ENCODE results near the gene NT5C2.
A peak's percentile ranks its signal among the peaks of the same experiment; 100 is the strongest.
"Not testable (repeated sequence)": the region's sequence is repeated elsewhere in the genome, so short reads cannot be mapped to it uniquely, and the experiment has no call there.

The NT5C2 gene

DNA sequence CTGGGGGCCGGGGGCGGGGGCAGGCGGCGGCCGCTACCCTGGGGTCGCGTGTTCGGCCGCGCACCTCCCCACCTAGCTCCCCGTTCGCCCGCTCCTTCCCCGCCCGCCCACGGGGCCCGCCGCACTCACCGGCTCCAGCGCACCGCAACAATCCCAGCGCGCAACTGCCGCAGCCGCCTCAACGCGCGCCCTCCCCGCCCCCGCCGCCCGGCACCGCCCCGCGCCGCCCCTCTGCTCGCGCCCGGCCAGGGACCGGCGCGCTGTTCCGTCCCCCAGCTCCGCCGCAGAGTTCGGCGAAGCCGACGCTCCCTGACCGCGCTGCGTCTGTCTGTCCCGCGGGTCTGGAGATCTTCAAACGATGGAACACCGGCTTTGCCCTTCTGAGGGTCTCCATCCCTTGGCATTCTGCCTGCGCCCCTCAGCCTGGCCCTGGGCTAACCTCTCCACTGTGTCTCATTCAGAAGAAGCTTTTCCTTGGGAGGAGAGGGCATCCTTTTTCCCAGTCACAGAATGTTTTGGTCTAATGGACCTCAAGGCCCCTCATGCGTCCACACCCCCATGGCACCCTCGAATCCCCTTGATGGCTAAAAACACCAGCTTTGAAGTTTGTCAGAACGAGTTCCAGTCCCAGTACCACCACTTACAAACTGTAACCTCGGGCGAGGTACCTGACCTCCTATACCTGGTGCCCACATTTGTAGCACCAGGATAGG lies at the start of gene NT5C2:
Gene NT5C2, minus strand, starts transcription at position 166 of the 713 bp plus-strand sequence. CDS start 18,314 bp downstream, outside the sequence.
- peak; percentile 82 for DNase-seq

DNA sequence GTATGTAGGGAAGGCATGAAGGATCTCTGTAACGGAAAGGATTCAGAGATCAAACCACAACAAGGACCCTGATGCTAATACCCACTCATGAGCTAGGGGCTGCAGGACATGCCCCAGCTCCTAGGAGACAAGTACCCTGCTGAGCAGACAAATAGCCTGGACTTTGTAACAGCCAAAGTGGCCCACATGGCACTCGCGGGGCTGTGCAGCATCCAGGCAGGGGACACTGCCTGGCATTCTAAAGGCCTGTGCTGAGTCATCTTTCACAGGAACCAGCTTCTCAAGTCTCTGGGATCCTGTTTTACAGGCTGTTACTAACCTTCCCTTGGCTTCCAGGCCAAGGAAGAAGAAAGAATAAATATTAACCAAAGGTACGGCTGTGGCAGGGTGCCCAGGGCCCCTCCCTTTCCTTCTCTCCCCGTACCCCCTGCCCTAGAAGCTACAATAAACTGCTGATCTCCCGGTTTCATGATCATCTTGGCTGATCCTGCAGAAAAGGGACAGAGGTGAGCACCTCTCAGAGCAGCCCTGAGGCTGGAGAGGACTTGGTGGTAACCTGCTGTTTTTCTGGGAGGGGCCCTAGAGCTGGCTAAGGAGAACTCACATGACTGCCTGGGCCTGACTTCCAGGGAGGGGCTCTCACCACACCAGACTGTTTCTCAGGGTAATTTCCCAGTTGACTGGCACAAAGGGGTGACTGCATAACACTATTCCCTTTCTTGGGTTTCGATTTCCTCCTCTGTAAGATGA lies 48.4 kb upstream of the NT5C2 start:
- DNase-seq, result peak; percentile 10

DNA sequence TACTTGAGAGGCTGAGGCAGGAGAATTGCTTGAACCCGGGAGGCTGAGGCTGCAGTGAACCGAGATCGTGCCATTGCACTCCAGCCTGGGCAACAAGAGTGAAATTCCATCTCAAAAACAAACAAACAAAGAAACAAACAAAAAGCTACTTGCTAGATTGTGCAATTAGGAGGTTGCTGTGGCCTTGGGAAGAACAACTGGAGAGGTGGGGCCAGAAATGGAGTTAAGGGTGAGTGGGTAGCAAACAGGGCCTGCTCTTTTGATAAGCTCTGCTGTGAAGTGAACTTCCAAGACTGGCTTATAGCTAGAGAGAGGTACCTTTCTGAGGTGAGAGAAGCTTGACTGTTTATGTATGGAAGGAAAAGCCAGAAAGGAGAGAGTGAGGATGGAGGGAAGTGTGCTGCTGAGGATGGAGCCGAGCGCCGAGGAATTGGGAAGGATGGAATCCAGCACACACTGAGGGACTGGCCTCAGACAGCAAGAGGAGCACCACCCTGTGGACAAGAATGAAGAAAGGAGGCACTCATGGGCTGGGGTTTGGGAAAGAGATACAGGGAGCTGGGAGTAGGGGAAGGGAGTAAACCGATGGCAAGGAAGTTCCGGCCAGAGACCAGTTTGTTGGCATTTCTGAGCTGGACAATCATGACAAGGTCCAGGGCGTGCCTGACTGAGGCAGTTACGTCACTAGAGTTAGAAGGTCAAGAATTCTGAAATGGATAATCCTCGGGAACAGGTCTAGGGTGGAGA lies 45.6 kb upstream of the NT5C2 start:
- no peak for DNase-seq

DNA sequence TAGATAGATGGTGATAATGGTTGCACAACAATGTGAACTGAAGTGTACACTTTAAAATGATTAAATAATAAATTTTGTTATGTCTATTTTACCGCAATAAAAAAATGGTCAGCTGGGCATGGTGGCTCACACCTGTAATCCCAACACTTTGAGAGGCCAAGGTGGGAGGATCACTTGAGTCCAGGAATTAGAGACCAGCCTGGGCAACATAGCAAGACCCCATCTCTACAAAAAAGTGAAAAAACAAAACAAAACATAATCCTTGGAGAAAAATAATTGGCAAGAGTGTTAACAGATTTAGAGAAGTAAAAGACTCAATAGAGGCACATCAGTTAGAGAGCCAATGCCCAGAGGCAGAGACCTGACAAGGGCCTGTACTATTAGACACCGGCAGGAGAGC lies 42.7 kb upstream of the NT5C2 start:
- DNase-seq, result no peak

DNA sequence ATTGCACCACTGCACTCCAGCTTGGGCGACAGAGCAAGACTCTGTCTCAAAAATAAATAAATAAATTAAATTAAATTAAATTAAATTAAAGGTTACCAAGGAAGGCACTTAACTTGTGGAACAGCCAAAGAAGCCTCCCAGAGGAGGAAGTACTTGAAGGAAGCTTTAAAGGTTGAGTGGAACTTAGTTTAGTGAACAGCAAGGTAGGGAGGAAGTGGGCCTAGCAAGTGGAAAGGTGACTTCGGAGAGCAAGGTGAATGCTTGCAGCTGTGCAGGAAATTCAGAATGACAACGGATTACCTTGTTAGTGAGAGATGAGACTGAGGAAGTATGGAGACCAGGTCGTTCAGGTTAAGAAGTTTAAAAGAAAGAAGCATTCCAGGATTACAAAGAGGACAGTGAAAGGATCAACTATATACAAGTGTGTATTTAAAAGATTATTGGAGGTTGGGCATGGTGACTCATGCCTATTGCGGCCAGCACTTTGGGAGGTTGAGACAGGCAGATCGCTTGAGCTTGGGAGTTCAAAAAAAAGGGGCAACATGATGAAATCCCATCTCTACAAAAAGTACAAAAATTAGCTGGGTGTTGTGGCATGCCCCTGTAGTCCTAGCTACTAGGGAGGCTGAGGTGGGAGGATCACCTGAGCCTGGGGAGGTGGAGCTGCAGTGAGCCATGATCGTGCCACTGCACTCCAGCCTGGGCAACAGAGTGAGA lies 39.9 kb upstream of the NT5C2 start:
- no peak for DNase-seq

DNA sequence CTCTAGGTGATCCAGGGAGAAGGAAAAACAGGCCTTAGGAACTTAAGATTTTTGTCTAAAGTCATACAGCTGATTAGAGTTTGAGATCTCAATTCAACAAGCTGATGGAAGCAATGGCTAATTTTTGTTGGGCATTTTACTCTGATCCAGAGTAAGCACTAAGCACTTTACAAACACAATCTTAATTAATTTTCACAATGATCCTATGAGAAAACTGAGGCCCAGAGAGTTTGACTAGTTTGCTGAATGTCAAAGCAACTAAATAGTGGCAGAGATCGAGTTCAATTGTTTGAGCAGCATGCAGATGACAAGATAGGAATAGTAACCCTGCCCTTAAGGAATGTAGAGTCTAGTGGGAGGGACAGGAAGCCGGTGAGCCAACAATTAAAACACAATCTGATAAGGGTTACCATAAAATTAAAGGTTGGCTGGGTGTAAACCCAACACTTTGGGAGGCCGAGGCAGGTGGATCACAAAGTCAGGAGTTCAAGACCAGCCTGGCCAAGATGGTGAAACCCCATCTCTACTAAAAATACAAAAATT lies 39.1 kb upstream of the NT5C2 start:
- no peak for DNase-seq

DNA sequence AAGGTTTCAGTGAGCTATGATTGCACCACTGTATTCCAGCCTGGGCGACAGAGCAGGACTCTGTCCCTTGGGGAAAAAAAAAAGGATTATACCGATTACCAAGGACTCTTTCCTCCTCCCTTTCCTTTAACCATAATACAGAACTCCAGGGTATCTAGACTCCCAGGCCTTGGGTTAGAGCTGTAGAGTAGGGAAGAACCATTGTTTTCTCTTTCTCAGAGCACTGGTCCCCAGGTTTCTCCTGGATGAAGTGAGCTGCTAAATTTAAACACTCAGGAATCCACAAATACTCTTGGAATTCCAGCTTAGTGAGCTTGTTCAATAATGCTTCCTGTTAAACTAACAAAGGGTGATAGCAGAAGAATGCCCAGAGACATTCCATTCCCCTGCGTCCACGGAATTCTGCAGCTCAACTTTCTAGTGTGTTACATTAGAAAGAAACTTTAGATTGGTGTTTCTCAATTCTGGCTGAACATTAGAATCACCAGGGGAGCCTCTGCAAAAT lies 38.0 kb upstream of the NT5C2 start:
- DNase-seq, result no peak

DNA sequence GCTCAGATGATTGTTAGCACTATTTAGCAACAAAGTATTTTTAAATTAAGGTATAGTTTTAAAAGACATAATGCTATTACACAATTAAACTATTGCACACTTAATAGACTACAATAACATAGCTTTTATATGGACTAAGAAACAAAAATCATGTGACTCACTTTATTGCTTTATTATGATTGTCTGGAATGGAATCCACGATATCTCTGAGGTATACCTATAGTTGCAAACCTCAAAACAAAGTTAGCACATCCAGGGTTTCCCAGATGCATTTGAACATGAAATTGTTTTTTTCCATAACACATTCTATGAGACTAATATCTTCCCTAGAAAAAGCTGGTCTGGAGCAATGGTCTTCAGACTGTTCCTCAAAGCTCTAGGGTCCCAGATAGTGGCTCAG lies 34.3 kb upstream of the NT5C2 start:
- DNase-seq, result no peak

DNA sequence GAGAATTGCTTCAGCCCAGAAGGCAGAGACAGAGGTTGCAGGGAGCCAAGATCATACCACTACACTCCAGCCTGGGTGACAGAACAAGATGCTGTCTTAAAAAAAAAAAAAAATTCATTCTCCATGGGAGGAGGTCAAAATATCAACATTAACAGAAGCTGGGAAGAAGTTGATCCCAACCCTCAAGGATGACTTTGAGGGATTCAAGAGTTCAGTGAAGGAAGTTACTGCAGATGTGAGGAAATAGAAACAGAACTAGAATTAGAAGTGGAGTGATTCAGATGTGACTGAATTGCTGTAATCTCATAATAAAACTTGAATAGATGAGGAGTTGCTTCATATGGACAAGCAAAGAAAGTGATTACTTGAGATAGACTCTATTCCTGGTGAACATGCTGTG lies 32.9 kb upstream of the NT5C2 start:
- DNase-seq, result no peak

DNA sequence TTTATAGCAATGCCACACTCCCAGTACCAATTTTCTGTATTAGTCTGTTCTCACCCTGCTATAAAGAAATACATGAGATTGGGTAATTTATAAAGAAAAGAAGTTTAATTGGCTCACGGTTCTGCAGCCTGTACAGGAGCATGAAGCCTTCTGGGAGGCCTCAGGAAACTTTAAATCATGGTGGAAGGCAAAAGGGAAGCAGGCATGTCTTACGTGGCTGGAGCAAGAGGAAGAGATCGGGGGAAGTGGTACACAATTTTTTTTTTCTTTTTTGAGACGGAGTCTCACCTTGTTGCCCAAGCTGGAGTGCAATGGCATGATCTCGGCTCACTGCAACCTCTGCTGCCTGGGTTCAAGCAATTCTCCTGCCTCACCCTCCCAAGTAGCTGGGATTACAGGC lies 31.6 kb upstream of the NT5C2 start:
- not testable (repeated sequence) for DNase-seq

DNA sequence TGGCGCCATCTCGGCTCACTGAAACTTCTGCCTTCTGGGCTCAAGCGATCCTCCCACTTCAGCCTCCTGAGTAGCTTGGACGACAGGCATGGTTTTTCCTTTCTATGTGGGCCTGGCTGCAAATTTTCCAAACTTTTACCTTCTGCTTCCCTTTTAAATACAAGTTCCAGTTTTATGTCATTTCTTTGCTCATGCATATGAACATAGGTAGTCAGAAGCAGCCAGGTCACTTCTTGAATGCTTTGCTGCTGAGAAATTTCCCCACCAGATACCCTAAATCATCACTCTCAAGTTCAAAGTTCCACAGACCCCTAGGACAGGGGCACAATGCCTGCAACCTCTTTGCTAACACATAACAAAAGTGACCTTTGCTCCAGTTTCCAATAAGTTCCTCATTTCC lies 31.1 kb upstream of the NT5C2 start:
- DNase-seq, result no peak

DNA sequence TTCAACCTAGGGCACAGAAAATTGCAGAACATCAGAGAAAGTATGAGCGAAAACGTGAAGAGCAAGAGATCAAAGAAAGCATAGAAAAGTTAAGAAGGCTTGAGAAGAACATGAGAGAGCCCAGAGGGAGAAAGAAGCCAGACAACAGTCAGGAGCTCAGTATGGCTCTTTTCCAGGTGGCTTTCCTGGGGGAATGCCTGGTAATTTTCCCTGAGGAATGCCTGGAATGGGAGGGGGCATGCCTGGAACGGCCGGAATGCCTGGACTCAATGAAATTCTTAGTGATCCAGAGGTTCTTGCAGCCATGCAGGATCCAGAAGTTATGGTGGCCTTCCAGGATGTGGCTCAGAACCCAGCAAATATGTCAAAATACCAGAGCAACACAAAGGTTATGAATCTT lies 23.3 kb upstream of the NT5C2 start:
- not testable (repeated sequence) for DNase-seq

DNA sequence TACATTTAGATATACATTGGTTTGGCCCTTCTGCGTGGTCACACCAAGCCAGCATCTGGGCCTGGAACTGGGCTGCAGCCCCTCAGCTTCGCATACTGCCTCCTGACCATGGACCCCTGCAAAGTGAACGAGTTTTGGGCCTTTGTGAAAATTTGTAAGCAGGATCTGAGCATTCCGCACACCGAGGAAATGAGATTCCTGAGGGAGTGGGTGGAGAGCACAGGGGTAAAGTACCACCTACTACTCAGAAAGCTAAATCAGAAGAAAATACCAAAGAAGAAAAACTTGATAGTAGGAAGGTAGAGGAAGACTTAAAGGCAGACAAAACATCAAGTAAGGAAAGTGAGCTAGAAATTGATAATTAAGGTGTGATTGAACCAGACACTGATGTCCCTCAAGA lies 22.5 kb upstream of the NT5C2 start:
- DNase-seq, result no peak

DNA sequence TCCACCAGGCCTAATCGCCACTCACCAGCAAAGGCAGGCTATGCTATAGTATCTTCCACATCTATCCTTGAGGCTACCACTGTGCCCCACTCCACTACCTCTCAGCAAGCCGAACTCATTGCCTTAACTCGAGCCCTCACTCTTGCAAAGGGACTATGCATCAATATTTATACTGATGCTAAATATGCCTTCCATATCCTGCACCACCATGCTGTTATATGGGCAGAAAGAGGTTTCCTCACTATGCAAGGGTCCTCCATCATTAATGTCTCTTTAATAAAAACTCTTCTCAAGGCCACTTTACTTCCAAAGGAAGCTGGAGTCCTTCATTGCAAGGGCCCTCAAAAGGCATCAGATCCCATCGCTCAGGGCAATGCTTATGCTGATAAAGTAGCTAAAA lies 17.2 kb upstream of the NT5C2 start:
- DNase-seq, result not testable (repeated sequence)

DNA sequence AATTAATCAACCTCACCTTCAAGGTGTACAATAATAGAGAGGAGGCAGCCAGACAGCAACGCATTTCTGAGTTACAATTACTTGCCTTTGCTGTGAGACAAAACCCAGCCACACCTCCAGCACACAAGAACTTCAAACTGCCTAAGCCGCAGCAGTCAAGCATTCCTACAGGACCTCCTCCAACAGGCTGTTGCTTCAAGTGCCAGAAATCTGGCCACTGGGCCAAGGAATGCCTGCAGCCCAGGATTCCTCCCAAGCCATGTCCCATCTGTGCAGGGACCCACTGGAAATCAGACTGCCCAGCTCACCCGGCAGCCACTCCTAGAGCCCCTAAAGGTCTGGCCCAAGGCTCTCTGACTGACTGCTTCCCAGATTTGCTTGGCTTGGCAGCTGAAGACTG lies 14.6 kb upstream of the NT5C2 start:
- DNase-seq, result not testable (repeated sequence)

DNA sequence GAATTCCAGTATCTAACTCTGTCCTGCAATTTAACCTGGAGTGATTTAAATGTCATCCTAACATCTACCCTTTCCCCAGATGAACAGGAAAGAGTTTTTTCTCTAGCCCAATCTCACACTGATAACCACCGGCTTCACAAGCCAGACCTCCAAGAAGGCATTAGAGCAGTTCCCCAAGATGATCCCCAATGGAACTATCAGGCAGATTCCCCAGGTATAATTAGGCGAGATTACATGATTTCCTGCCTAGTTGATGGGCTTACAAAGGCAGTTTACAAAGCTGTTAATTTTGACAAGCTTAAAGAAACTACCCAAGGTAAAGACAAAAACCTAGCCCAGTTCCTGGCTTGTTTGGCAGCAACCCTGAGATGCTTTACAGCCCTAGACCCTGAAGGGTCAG lies 14.1 kb upstream of the NT5C2 start:
- no peak for DNase-seq

DNA sequence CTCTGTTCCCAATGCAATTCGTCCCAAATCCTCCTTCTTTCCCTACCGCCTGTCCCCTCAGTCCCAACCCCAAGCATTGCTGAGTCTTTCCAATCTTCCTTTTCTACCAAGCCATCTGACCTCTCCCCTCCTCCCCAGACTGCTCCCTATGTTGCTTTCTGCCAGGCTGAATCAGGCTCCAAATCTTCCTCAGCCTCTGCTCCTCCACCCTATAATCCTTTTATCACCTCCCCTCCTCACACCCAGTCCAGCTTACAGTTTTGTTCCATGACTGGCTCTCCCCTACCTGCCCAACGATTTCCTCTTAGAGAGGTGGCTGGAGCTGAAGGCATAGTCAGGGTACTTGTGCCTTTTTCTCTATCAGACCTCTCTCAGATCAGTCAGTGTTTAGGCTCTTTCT lies 13.6 kb upstream of the NT5C2 start:
- DNase-seq, result not testable (repeated sequence)

DNA sequence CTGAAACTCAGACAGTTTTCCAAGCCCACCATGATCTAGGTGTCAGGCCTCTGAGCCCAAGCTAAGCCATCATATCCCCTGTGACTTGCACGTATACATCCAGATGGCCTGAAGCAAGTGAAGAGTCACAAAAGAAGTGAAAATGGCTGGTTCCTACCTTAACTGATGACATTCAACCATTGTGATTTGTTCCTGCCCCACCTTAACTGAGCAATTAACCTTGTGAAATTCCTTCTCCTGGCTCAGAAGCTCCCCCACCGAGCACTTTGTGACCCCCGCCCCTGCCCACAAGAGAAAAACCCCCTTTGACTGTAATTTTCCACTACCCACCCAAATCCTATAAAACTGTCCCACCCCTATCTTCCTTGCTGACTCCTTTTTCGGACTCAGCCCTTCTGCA lies 12.3 kb upstream of the NT5C2 start:
- DNase-seq, result not testable (repeated sequence)

DNA sequence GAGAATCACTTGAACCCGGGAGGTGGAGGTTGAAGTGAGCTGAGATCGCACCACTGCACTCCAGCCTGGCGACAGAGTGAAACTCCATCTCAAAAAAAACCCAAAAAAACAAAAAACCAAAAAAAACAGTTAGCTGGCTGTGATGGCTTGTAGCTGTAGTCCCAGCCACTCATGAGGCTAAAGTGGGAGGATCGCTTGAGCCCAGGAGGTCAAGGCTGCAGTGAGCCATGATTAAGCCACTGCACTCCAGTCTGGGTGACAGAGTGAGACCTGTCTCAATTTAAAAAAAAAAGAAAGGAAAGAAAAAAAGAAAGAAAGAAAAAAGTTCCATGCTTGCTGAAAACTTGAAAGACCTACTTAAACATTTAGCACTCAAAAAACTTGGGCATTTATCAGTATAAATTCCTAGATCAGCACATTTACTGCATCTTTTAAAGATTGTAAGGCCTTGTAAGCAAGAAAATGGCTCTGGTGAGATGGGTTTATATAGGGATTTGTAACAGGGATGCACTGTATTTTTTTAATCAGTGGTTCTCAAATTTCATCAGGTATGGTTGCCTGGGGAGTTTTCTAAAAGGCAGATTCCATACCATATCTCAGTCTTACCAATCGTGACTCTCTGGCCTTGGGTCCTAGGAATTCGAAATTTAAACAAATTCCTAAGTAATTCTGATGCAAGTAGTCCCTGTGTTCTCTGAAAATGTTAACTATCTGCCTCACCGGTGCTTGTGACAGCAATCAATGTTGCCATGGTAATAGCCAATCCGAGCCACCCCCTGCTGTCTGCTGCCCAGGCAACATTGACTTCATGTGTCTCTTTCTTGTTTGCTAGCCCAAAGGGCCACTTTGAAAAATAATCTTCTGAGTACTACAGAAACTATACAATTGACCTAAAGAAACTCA lies 11.5 kb upstream of the NT5C2 start:
- DNase-seq, result no peak

DNA sequence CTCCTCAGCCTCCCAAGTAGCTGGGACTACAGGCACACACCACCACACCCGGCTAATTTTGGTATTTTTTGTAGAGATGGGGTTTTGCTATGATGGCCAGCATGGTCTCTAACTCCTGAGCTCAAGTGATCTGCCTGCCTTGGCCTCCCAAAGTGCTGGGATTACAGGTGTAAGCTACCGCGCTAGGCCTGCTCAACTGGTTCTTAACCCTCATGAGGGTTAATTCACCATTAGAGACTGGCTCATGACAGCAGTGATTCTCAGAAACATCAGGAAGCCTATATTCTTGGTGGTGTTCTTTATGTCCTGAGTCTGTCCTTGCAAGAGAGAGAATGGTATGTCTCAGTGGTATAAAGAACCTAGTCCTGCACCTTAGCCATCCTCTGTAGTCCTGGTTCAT lies 10.4 kb upstream of the NT5C2 start:
- no peak for DNase-seq

DNA sequence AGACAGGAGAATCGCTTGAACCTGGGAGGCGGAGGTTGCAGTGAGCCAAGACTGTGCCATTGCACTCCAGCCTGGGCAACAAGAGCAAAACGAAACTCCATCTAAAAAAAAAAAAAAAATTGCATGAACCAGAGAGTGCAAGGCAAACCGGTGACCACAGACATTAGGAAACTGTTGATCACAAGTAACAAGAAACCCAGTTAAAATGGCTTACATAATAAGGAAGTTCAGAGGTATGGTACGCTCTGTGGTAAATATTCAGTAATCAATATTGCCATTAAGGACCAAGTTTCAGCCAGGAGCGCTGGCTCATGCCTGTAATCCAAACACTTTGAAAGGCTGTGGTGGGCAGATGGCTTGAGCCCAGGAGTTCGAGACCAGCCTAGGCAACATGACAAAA lies 9.2 kb upstream of the NT5C2 start:
- no peak for DNase-seq

DNA sequence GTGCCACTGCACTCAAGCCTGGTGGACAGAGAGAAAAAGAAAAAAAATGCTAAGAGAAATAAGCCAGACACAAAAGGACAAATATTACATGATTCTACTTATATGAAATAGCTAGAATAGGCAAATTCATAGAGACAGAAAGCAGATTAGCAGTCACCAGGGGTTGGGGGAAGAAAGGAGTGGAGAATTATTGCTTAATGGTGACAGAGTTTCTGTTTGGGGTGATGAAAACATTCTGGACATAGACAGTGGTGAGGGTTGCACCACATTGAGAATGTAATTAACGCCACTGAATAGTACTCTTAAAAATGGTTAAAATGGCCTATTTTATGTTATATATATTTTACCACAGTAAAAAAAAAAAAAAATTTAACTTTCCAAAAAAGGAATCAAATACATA lies 6.4 kb upstream of the NT5C2 start:
- DNase-seq, result no peak
